WTC11 (cell line): Measurements from ENCODE around the gene OXT. TPM values are rescaled to one million over a fixed set of nuclear protein-coding genes. Genes with fewer than 3 reads are reported as not detected.

Source experiments
- ATAC-seq: fragments of 200-7000 bp; cut with Tn5 transposase; 2 replicates; pipeline ENCODE4 v1.10.0; 2021; ENCODE audit warnings: mild to moderate bottlenecking, moderate library complexity
- CTCF ChIA-PET: fragments of 300-600 bp; sonication (Branson Sonifier 250); formaldehyde crosslinking; loops from one replicate; lab custom pipeline; 2021; ENCODE audit warnings: antibody characterized with exemption; lab: Charles Lee
- POLR2A ChIA-PET: fragments of 350-600 bp; sonication (Branson Sonifier 250); formaldehyde crosslinking; loops from one replicate; lab custom pipeline; 2021; ENCODE audit warnings: antibody characterized with exemption; lab: Charles Lee
- DNase-seq: peaks from one replicate; pipeline ENCODE4 v3.0.0; 2021; ENCODE audit warnings: low spot score
- H3K27ac Mint-ChIP-seq: 2 replicates; pipeline ENCODE4 v1.8.0; 2021; ENCODE audit warnings: mixed read lengths
- H3K27me3 Mint-ChIP-seq: 2 replicates; pipeline ENCODE4 v1.8.0; 2021; ENCODE audit warnings: low read depth, mild to moderate bottlenecking, moderate library complexity, mixed read lengths
- H3K36me3 Mint-ChIP-seq: 2 replicates; pipeline ENCODE4 v1.8.0; 2021; ENCODE audit warnings: mixed read lengths
- H3K4me1 Mint-ChIP-seq: 2 replicates; pipeline ENCODE4 v1.8.0; 2022; ENCODE audit warnings: mixed read lengths
- H3K4me3 Mint-ChIP-seq: 2 replicates; pipeline ENCODE4 v1.8.0; 2021; ENCODE audit warnings: mild to moderate bottlenecking, moderate library complexity, mixed read lengths
- H3K9me3 Mint-ChIP-seq: 2 replicates; pipeline ENCODE4 v1.8.0; 2021; ENCODE audit warnings: mixed read lengths
- CBFB ChIP-seq: sonication (generic); formaldehyde crosslinking; IDR thresholded peaks from 2 replicates; pipeline ENCODE4 v1.8.1; 2022; ENCODE audit warnings: mild to moderate bottlenecking, low read depth, missing genetic modification reagents
- FOXP1 ChIP-seq: sonication (generic); formaldehyde crosslinking; IDR thresholded peaks from 2 replicates; pipeline ENCODE4 v1.8.0; 2022; ENCODE audit warnings: missing genetic modification reagents, mild to moderate bottlenecking, moderate library complexity, borderline replicate concordance
- GRHL2 ChIP-seq: fragments of 250-450 bp; sonication (Bioruptor Pico); IDR thresholded peaks from 2 replicates; pipeline ENCODE4 v1.8.0; 2022; ENCODE audit warnings: mild to moderate bottlenecking, moderate library complexity; ENCODE audit not compliant: insufficient replicate concordance, severe bottlenecking
- GTF2I ChIP-seq: fragments of 250-450 bp; sonication (Bioruptor Pico); conservative IDR thresholded peaks from 2 replicates; pipeline ENCODE4 v1.4.0; 2021; ENCODE audit warnings: mild to moderate bottlenecking
- KAT7 ChIP-seq: sonication (generic); formaldehyde crosslinking; IDR thresholded peaks from 2 replicates; pipeline ENCODE4 v1.8.1; 2023; ENCODE audit warnings: missing genetic modification reagents, mild to moderate bottlenecking, borderline replicate concordance
- NR2C2 ChIP-seq: sonication (generic); formaldehyde crosslinking; IDR thresholded peaks from 2 replicates; pipeline ENCODE4 v1.8.0; 2022; ENCODE audit warnings: mild to moderate bottlenecking, missing genetic modification reagents
- SMAD3 ChIP-seq: sonication (generic); formaldehyde crosslinking; IDR thresholded peaks from 2 replicates; pipeline ENCODE4 v1.8.0; 2022; ENCODE audit warnings: missing genetic modification reagents, mild to moderate bottlenecking, borderline replicate concordance
- SP1 ChIP-seq: sonication (generic); formaldehyde crosslinking; conservative IDR thresholded peaks from 2 replicates; pipeline ENCODE4 v1.8.1; 2022; ENCODE audit warnings: missing genetic modification reagents
- TP53 ChIP-seq: sonication (generic); formaldehyde crosslinking; IDR thresholded peaks from 2 replicates; pipeline ENCODE4 v1.8.1; 2023; ENCODE audit warnings: mild to moderate bottlenecking, missing genetic modification reagents
- ZNF138 ChIP-seq: sonication (generic); formaldehyde crosslinking; conservative IDR thresholded peaks from 2 replicates; pipeline ENCODE4 v1.8.1; 2022; ENCODE audit warnings: mild to moderate bottlenecking, moderate library complexity, missing genetic modification reagents
- ZNF423 ChIP-seq: fragments of 250-450 bp; sonication (Bioruptor Pico); IDR thresholded peaks from 2 replicates; pipeline ENCODE4 v2.1.2; 2022; ENCODE audit warnings: mild to moderate bottlenecking, moderate library complexity
- total RNA-seq: library from RNA; stranded (reverse); gene quantifications from 3 replicates; pipeline ENCODE4 v1.2.3, GENCODE V29; 2021
- TF ChIP-seq, protein P1 (sequence below): sonication (generic); formaldehyde crosslinking; IDR thresholded peaks from 2 replicates; pipeline ENCODE4 v1.8.1; 2022; ENCODE audit warnings: low read depth, missing genetic modification reagents, borderline replicate concordance
- TF ChIP-seq, protein P2 (sequence below): sonication (generic); formaldehyde crosslinking; IDR thresholded peaks from 2 replicates; pipeline ENCODE4 v1.8.0; 2022; ENCODE audit warnings: mild to moderate bottlenecking, missing genetic modification reagents
- TF ChIP-seq, protein P3 (sequence below): sonication (generic); formaldehyde crosslinking; IDR thresholded peaks from 2 replicates; pipeline ENCODE4 v1.8.0; 2022; ENCODE audit warnings: mild to moderate bottlenecking, missing genetic modification reagents
- TF ChIP-seq, protein P4 (sequence below): sonication (generic); formaldehyde crosslinking; conservative IDR thresholded peaks from 2 replicates; pipeline ENCODE4 v1.8.1; 2022; ENCODE audit warnings: mild to moderate bottlenecking, missing genetic modification reagents
- TF ChIP-seq, protein P5 (sequence below): fragments of 250-450 bp; sonication (Bioruptor Pico); IDR thresholded peaks from 2 replicates; pipeline ENCODE4 v1.8.0; 2021; ENCODE audit warnings: mild to moderate bottlenecking
- TF ChIP-seq, protein P6 (sequence below): sonication (generic); formaldehyde crosslinking; IDR thresholded peaks from 2 replicates; pipeline ENCODE4 v1.8.1; 2023; ENCODE audit warnings: mild to moderate bottlenecking, missing genetic modification reagents, borderline replicate concordance
- TF ChIP-seq, protein P7 (sequence below): sonication (generic); formaldehyde crosslinking; IDR thresholded peaks from 2 replicates; pipeline ENCODE4 v1.8.0; 2022; ENCODE audit warnings: mild to moderate bottlenecking, missing genetic modification reagents

Gene OXT
- total RNA-seq, 1 experiment from 2014 or later = not detected

DNA sequence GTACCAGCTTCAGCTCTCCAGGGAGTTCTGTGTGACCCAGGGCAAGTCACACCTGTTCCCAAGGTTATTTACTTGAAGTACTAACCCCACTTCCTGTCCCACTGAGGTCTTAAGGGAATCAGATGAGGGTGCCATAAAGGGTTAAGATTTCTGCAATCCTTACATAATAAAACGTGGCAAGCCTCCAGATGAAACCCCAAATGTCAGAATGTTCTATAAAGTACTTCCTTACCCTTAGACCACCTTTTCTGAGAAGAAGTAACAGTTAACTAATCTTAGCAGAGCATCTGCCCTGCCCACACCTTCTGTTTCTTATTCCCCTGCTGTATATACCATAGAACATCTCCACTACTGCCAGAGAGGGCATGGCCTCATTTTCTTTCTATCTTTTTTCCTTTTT lies 19.1 kb downstream of the OXT start:
- Mint-ChIP-seq H3K4me1 (peaks cover 2% of the 10 kb centered on the region), H3K4me3 (no peak overlapping the region)
- no peak for DNase-seq
- no peak for TF ChIP-seq NR2C2 (CRISPR knock-in tag)
- TF ChIP-seq SMAD3 (CRISPR knock-in tag) = no peak
- no peak for TF ChIP-seq ZNF138 (CRISPR knock-in tag)
- TF ChIP-seq, protein P1, sequence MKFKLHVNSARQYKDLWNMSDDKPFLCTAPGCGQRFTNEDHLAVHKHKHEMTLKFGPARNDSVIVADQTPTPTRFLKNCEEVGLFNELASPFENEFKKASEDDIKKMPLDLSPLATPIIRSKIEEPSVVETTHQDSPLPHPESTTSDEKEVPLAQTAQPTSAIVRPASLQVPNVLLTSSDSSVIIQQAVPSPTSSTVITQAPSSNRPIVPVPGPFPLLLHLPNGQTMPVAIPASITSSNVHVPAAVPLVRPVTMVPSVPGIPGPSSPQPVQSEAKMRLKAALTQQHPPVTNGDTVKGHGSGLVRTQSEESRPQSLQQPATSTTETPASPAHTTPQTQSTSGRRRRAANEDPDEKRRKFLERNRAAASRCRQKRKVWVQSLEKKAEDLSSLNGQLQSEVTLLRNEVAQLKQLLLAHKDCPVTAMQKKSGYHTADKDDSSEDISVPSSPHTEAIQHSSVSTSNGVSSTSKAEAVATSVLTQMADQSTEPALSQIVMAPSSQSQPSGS (CRISPR knock-in tag) = no peak
- no peak for TF ChIP-seq SP1 (CRISPR knock-in tag)
- TF ChIP-seq, protein P2, sequence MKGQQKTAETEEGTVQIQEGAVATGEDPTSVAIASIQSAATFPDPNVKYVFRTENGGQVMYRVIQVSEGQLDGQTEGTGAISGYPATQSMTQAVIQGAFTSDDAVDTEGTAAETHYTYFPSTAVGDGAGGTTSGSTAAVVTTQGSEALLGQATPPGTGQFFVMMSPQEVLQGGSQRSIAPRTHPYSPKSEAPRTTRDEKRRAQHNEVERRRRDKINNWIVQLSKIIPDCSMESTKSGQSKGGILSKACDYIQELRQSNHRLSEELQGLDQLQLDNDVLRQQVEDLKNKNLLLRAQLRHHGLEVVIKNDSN (CRISPR knock-in tag) = no peak
- TF ChIP-seq, protein P3, sequence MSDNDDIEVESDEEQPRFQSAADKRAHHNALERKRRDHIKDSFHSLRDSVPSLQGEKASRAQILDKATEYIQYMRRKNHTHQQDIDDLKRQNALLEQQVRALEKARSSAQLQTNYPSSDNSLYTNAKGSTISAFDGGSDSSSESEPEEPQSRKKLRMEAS (CRISPR knock-in tag) = no peak
- TF ChIP-seq, protein P4, sequence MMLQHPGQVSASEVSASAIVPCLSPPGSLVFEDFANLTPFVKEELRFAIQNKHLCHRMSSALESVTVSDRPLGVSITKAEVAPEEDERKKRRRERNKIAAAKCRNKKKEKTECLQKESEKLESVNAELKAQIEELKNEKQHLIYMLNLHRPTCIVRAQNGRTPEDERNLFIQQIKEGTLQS = no peak
- no peak for TF ChIP-seq GRHL2 (CRISPR knock-in tag)
- TF ChIP-seq, protein P5, sequence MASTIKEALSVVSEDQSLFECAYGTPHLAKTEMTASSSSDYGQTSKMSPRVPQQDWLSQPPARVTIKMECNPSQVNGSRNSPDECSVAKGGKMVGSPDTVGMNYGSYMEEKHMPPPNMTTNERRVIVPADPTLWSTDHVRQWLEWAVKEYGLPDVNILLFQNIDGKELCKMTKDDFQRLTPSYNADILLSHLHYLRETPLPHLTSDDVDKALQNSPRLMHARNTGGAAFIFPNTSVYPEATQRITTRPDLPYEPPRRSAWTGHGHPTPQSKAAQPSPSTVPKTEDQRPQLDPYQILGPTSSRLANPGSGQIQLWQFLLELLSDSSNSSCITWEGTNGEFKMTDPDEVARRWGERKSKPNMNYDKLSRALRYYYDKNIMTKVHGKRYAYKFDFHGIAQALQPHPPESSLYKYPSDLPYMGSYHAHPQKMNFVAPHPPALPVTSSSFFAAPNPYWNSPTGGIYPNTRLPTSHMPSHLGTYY (CRISPR knock-in tag) = no peak
- no peak for TF ChIP-seq FOXP1
- TF ChIP-seq, protein P6, sequence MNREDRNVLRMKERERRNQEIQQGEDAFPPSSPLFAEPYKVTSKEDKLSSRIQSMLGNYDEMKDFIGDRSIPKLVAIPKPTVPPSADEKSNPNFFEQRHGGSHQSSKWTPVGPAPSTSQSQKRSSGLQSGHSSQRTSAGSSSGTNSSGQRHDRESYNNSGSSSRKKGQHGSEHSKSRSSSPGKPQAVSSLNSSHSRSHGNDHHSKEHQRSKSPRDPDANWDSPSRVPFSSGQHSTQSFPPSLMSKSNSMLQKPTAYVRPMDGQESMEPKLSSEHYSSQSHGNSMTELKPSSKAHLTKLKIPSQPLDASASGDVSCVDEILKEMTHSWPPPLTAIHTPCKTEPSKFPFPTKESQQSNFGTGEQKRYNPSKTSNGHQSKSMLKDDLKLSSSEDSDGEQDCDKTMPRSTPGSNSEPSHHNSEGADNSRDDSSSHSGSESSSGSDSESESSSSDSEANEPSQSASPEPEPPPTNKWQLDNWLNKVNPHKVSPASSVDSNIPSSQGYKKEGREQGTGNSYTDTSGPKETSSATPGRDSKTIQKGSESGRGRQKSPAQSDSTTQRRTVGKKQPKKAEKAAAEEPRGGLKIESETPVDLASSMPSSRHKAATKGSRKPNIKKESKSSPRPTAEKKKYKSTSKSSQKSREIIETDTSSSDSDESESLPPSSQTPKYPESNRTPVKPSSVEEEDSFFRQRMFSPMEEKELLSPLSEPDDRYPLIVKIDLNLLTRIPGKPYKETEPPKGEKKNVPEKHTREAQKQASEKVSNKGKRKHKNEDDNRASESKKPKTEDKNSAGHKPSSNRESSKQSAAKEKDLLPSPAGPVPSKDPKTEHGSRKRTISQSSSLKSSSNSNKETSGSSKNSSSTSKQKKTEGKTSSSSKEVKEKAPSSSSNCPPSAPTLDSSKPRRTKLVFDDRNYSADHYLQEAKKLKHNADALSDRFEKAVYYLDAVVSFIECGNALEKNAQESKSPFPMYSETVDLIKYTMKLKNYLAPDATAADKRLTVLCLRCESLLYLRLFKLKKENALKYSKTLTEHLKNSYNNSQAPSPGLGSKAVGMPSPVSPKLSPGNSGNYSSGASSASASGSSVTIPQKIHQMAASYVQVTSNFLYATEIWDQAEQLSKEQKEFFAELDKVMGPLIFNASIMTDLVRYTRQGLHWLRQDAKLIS (CRISPR knock-in tag) = no peak
- TF ChIP-seq GTF2I (CRISPR knock-in tag) = no peak
- TF ChIP-seq, all 79 proteins: peak for 0
- ChIA-PET CTCF (no interaction called here), POLR2A (no interaction called here)
- H3K27me3 Mint-ChIP-seq = peaks cover 32% of the 10 kb centered on the region
- peaks cover 3% of the 10 kb centered on the region for H3K9me3 Mint-ChIP-seq
- H3K27ac Mint-ChIP-seq = no peak overlapping the region
- no peaks in the 10 kb centered on the region for H3K36me3 Mint-ChIP-seq
- no peak for ATAC-seq

DNA sequence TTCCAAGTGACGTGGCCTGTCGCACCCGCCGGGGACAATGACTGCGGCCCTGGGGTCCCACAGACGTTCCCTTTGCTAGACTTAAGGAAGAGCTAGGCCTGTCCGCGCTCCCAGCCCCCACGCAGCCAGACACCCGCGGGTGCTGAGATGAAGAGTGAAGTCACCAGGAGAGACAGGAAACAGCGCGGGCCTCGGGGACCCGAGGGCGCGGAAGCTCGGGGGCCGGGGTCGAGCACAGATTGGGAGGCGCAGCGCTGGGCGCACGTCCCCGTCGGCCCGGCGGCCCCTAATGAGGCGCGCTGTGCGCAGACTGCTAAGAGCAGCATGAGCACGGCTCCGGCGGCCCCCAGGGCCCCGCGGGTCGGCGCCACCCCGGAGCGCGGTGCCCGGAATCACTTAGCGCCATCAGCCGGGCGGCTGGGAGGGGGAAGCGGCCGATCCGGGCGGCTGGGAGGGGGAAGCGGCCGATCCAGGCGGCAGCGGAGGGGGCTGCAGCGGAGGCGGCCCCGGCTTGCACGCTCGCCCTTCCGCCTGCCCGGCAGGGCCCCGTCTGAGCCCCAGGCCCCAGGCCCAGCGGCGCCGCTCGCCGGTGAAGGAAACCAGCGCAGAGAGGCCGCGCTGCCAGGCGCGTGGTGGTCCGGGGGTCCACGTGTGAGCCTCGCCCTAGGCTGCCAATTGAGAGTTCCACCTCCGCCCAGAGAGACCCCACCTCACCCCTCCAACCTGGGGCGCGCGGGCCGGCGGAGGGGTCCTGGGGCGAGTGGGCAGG lies 21.4 kb downstream of the OXT start:
- CTCF ChIA-PET = interaction anchor here (0.8 to 1.4 kb wide), 7 partner anchors 12 to 337 kb away, joined by 3 to 5 read pairs (median 4); no protein-coding TSS in a partner anchor
- TF ChIP-seq CBFB (CRISPR knock-in tag) (no peak), ZNF423 (CRISPR knock-in tag) (peak; percentile 80), KAT7 (CRISPR knock-in tag) (0 out of 2 replicates have a peak, but pooled peaks have one; percentile 23), TP53 (peak; percentile 33; the same call in 1 of the 2 replicates)
- TF ChIP-seq, protein P3 (CRISPR knock-in tag) = peak; percentile 20; the same call in 1 of the 2 replicates
- TF ChIP-seq, protein P7, sequence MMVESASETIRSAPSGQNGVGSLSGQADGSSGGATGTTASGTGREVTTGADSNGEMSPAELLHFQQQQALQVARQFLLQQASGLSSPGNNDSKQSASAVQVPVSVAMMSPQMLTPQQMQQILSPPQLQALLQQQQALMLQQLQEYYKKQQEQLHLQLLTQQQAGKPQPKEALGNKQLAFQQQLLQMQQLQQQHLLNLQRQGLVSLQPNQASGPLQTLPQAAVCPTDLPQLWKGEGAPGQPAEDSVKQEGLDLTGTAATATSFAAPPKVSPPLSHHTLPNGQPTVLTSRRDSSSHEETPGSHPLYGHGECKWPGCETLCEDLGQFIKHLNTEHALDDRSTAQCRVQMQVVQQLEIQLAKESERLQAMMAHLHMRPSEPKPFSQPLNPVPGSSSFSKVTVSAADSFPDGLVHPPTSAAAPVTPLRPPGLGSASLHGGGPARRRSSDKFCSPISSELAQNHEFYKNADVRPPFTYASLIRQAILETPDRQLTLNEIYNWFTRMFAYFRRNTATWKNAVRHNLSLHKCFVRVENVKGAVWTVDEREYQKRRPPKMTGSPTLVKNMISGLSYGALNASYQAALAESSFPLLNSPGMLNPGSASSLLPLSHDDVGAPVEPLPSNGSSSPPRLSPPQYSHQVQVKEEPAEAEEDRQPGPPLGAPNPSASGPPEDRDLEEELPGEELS (CRISPR knock-in tag) = no peak
- TF ChIP-seq, all 79 proteins: peak for 4
- Mint-ChIP-seq H3K27me3 (peaks cover 32% of the 10 kb centered on the region), H3K36me3 (no peaks in the 10 kb centered on the region), H3K4me1 (peaks cover 2% of the 10 kb centered on the region), H3K27ac (0 out of 2 replicates have a peak overlapping the region, but pooled peaks have one; percentile 89), H3K4me3 (peak overlapping the region; percentile 88), H3K9me3 (peaks cover 3% of the 10 kb centered on the region)
- DNase-seq (peak; percentile 61), ATAC-seq (peak; percentile 77)
- POLR2A ChIA-PET = interaction anchor here (0.5 kb wide), 1 partner anchor 84 kb away, joined by 3 read pairs; no protein-coding TSS in a partner anchor
